K562 (cell line): ENCODE measurements around the gene SLC25A29.

Source experiments
- DNMT1 ChIP-seq: fragments of 450-650 bp; IDR thresholded peaks from 2 replicates; pipeline ENCODE4 v1.6.1; 2016; ENCODE audit warnings: antibody characterized with exemption, mild to moderate bottlenecking
- JUND ChIP-seq, 2 experiments: IDR thresholded peaks; 2 replicates in 1 of 2; 3 replicates in 1 of 2; pipeline ENCODE4 v1.6.1; 2011; ENCODE audit warnings: borderline replicate concordance in 2 of 2, low read depth in 2 of 2, low read length in 2 of 2, improper control_type of control experiment in 1 of 2, missing biosample characterization in 1 of 2, missing genetic modification characterization in 1 of 2, missing genetic modification reagents in 1 of 2
- LCOR ChIP-seq: sonication (generic); formaldehyde crosslinking; IDR thresholded peaks from 2 replicates; pipeline ENCODE4 v1.8.0; 2022; ENCODE audit warnings: mild to moderate bottlenecking, missing genetic modification reagents
- RB1 ChIP-seq: fragments of 450-650 bp; IDR thresholded peaks from 2 replicates; pipeline ENCODE4 v1.6.1; 2017; ENCODE audit warnings: low read depth, mild to moderate bottlenecking
- SMC3 ChIP-seq: conservative IDR thresholded peaks from 2 replicates; pipeline ENCODE4 v1.6.1; 2011; ENCODE audit warnings: low read depth, low read length, improper control_type of control experiment; ENCODE audit not compliant: insufficient read depth
- TCF7 ChIP-seq: sonication (generic); IDR thresholded peaks from 2 replicates; pipeline ENCODE4 v1.6.1; 2016; ENCODE audit warnings: antibody characterized with exemption, borderline replicate concordance
- TEAD2 ChIP-seq: fragments of 450-650 bp; IDR thresholded peaks from 2 replicates; pipeline ENCODE4 v1.6.1; 2016; ENCODE audit warnings: missing genetic modification characterization, control low read depth, missing compliant biosample characterization
- TF ChIP-seq, protein P1 (sequence below), 3 experiments: IDR thresholded peaks in 2 of 3; conservative IDR thresholded peaks in 1 of 3; 2 replicates each; pipeline ENCODE4 v1.5.1; 2011 to 2012; ENCODE audit warnings: low read length in 3 of 3, mild to moderate bottlenecking in 3 of 3, control low read depth in 2 of 3, improper control_type of control experiment in 1 of 3, inconsistent platforms in 1 of 3, low read depth in 1 of 3, mixed read lengths in 1 of 3, moderate library complexity in 1 of 3; ENCODE audit not compliant: insufficient read depth in 2 of 3

DNA sequence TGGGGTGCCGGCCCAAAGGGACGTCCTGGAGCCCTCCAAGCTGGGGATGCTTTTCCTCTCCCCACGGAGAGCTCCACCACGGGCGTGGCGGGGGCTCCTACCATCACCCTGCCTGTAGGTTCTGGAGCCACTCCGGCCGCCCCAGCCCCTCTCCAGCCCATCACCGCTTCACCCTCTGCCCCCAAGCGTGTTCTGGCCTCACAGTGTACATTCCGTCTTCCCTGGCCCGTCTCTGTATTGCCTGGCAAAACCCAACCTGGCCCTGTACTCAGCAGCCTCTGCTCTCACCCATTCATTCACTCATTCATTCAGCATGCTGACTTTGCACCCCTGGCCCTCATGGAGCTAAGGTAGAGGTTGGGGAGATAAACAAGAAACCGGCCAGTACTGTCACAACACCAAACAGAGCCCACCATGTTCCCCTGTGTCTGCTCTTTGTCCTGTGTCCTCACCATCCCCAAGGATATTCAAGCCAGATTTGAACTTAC is 20.3 kb downstream of the SLC25A29 start:
- TF ChIP-seq TEAD2 (tag) (no peak), LCOR (CRISPR knock-in tag) (no peak), DNMT1 (no peak), SMC3 (no peak), RB1 (no peak), TCF7 (no peak), JUND (IDR thresholded peaks at IDR 0.05; ENCODE audit: borderline replicate concordance, low read depth, low read length) (no peak), JUND (tag; IDR thresholded peaks at IDR 0.05; ENCODE audit: borderline replicate concordance, low read depth, low read length) (no peak)
- TF ChIP-seq, protein P1, sequence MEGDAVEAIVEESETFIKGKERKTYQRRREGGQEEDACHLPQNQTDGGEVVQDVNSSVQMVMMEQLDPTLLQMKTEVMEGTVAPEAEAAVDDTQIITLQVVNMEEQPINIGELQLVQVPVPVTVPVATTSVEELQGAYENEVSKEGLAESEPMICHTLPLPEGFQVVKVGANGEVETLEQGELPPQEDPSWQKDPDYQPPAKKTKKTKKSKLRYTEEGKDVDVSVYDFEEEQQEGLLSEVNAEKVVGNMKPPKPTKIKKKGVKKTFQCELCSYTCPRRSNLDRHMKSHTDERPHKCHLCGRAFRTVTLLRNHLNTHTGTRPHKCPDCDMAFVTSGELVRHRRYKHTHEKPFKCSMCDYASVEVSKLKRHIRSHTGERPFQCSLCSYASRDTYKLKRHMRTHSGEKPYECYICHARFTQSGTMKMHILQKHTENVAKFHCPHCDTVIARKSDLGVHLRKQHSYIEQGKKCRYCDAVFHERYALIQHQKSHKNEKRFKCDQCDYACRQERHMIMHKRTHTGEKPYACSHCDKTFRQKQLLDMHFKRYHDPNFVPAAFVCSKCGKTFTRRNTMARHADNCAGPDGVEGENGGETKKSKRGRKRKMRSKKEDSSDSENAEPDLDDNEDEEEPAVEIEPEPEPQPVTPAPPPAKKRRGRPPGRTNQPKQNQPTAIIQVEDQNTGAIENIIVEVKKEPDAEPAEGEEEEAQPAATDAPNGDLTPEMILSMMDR (IDR thresholded peaks at IDR 0.05 in 2 of 3, conservative IDR thresholded peaks at IDR 0.05 in 1 of 3; ENCODE audit: insufficient read depth in 2 of 3, low read depth in 1 of 3, low read length in 3 of 3), result no peak
